ENCODE measurements around the gene ARHGAP6. TPM values are rescaled to one million over a fixed set of nuclear protein-coding genes. Genes with fewer than 3 reads are reported as not detected.

Gene ARHGAP6
- total RNA-seq, 1 experiment from 2014 or later, result 0.07 TPM

DNA sequence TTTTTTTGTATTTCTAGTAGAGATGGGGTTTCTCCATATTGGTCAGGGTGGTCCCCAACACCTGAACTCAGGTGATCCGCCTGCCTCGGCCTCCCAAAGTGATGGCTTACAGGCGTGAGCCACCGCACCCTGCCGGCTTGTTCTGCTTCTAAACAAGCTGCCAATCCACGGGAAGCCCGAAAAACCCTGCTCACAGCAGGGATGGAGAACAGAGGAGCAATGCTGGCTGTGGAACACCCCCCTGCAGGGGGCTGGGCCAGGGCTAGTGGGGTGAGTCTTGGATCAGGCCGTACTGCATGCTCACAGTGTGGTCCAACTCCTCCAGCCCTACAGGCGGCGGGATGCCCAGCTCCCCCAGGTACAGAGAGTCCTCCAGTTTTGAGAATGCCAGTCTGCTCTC, 38.1 kb upstream of the ARHGAP6 start:
- Histone ChIP-seq H3T11ph (ENCODE audit: low read length) (no peak overlapping the region), H2AK5ac (ENCODE audit: insufficient read length, low read length) (no peak overlapping the region), H4K91ac (ENCODE audit: insufficient read length, low read depth, low read length) (no peak overlapping the region), H3K18ac (ENCODE audit: insufficient read length, low read depth, low read length) (no peak overlapping the region), H3K27ac (ENCODE audit: insufficient read length, low read depth, low read length) (no peak overlapping the region), H3K79me1 (ENCODE audit: insufficient read depth, low read depth, low read length, poor library complexity, severe bottlenecking) (no peaks in the 10 kb centered on the region), H3K56ac (ENCODE audit: insufficient read length, low read depth, low read length) (no peak overlapping the region), H3K23ac (ENCODE audit: insufficient read length, low read depth, low read length) (no peak overlapping the region), H3K9ac (ENCODE audit: extremely low read depth, insufficient read length, low read length) (no peak overlapping the region), H2BK20ac (ENCODE audit: low read depth, low read length, poor library complexity, severe bottlenecking) (no peak overlapping the region), H3K14ac (ENCODE audit: insufficient read depth, low read length) (no peak overlapping the region), H2BK12ac (ENCODE audit: insufficient read length, low read depth, low read length) (no peak overlapping the region), H4K5ac (ENCODE audit: insufficient read length, low read depth, low read length) (no peak overlapping the region), H2BK120ac (ENCODE audit: low read depth, low read length, poor library complexity, severe bottlenecking) (no peak overlapping the region), H4K20me1 (ENCODE audit: control insufficient read depth, insufficient read depth, insufficient read length) (no peaks in the 10 kb centered on the region), H3K4me2 (ENCODE audit: insufficient read depth, insufficient read length, low read length) (no peak overlapping the region), H3K9me3 (ENCODE audit: control insufficient read depth, low read depth, low read length) (no peaks in the 10 kb centered on the region), H3K4ac (ENCODE audit: low read depth, low read length) (no peak overlapping the region), H2AFZ (ENCODE audit: low read length) (no peak overlapping the region), H3K27me3 (ENCODE audit: insufficient read depth, low read length) (no peaks in the 10 kb centered on the region), H4K8ac (replicated peaks; ENCODE audit: insufficient read length, low read depth, low read length) (no peak overlapping the region), H2BK5ac (ENCODE audit: insufficient read length, low read length) (no peak overlapping the region), H3K23me2 (ENCODE audit: insufficient read length, low read depth, low read length, poor library complexity, severe bottlenecking) (no peaks in the 10 kb centered on the region), H2BK15ac (ENCODE audit: low read depth, low read length) (no peak overlapping the region), H3K79me2 (ENCODE audit: insufficient read depth, low read length) (no peaks in the 10 kb centered on the region), H3K4me1 (ENCODE audit: insufficient read depth, low read length) (no peaks in the 10 kb centered on the region)
- DNase-seq, result no peak
- Mint-ChIP-seq H3K4me1 (peaks cover 0 to 2% of the 10 kb centered on the region in 2 experiments; a peak in 2 of 4 replicates), H3K27ac (no peak overlapping the region), H3K4me3 (no peak overlapping the region), H3K36me3 (ENCODE audit: insufficient read depth in 1 of 3, low read depth in 3 of 3) (peaks cover 0 to 5% (median 4%) of the 10 kb centered on the region in 3 experiments; a peak in 4 of 7 replicates), H3K9me3 (peaks cover 55 to 64% of the 10 kb centered on the region in 2 experiments), H3K27me3 (ENCODE audit: low read depth) (peaks cover 10% of the 10 kb centered on the region)
- WGBS (ENCODE audit: extremely low coverage, insufficient read length, low lambda C conversion rate), result no CpG with 5 or more reads among the region's 10 CpGs
- TF ChIP-seq, protein P1, sequence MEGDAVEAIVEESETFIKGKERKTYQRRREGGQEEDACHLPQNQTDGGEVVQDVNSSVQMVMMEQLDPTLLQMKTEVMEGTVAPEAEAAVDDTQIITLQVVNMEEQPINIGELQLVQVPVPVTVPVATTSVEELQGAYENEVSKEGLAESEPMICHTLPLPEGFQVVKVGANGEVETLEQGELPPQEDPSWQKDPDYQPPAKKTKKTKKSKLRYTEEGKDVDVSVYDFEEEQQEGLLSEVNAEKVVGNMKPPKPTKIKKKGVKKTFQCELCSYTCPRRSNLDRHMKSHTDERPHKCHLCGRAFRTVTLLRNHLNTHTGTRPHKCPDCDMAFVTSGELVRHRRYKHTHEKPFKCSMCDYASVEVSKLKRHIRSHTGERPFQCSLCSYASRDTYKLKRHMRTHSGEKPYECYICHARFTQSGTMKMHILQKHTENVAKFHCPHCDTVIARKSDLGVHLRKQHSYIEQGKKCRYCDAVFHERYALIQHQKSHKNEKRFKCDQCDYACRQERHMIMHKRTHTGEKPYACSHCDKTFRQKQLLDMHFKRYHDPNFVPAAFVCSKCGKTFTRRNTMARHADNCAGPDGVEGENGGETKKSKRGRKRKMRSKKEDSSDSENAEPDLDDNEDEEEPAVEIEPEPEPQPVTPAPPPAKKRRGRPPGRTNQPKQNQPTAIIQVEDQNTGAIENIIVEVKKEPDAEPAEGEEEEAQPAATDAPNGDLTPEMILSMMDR (conservative IDR thresholded peaks at IDR 0.05), result no peak

All from H9 (cell line).